Prostate gland (tissue), 2 donors: ENCODE measurements around the gene ZMYND8.

ENCODE experiments used
- POLR2A ChIP-seq: fragments of 450-650 bp; IDR thresholded peaks from one replicate; pipeline ENCODE4 v1.6.1; 2016; ENCODE audit warnings: antibody characterized with exemption, mild to moderate bottlenecking
- POLR2AphosphoS5 ChIP-seq: sonication (generic); formaldehyde crosslinking; IDR thresholded peaks from one replicate; pipeline ENCODE4 v1.6.1; 2017; ENCODE audit warnings: antibody characterized with exemption
- TF ChIP-seq, protein P1 (sequence below), 4 experiments: fragments of 200-600 bp in 2 of 4; fragments of 450-650 bp in 2 of 4; sonication (generic) in 2 of 4; IDR thresholded peaks; 1 replicate in 3 of 4; 2 replicates in 1 of 4; pipeline ENCODE4 v1.5.1; 2016 to 2019; ENCODE audit warnings: antibody characterized with exemption in 4 of 4, mild to moderate bottlenecking in 2 of 4, moderate library complexity in 2 of 4

DNA sequence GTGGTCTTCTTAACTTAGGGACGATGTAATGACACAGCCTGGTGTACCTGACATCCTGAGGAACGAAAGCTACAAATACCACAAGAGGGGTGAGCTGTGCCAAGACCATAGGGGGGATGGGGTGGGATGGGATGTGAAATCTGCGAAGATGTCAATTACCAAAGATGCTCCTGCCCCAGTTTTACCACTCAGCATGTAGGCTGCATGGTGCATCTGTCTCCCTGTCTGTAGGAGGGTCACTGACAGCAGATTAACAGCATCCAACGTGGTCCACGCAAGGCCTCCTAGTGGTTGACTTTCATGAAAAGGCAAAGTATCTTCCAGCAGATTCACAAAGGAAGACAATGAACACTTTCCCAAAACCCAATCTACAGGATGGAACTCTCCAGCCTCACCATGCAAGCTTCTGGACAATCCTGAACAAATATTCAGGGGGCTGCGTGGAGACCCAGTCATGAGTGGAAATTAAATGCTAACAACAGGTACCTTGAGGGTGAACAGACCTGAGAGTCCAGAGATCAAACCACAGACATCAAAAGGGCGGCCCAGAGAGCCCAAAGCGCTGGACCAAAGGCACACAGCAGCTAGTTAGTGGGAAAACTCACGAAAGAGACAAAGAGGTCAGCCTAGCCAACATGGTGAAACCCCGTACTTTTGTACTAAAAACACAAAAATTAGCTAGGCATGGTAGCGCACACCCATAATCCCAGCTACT lies 44.4 kb downstream of the ZMYND8 start:
- TF ChIP-seq, protein P1, sequence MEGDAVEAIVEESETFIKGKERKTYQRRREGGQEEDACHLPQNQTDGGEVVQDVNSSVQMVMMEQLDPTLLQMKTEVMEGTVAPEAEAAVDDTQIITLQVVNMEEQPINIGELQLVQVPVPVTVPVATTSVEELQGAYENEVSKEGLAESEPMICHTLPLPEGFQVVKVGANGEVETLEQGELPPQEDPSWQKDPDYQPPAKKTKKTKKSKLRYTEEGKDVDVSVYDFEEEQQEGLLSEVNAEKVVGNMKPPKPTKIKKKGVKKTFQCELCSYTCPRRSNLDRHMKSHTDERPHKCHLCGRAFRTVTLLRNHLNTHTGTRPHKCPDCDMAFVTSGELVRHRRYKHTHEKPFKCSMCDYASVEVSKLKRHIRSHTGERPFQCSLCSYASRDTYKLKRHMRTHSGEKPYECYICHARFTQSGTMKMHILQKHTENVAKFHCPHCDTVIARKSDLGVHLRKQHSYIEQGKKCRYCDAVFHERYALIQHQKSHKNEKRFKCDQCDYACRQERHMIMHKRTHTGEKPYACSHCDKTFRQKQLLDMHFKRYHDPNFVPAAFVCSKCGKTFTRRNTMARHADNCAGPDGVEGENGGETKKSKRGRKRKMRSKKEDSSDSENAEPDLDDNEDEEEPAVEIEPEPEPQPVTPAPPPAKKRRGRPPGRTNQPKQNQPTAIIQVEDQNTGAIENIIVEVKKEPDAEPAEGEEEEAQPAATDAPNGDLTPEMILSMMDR (IDR thresholded peaks at IDR 0.05) = no peak
- TF ChIP-seq POLR2A (no peak), POLR2AphosphoS5 (no peak)
